ENCODE measurements around the gene RAB33A.
"Not testable (repeated sequence)": the region's sequence is repeated elsewhere in the genome, so short reads cannot be mapped to it uniquely, and the experiment has no call there.

The RAB33A gene

GRCh38 chrX:130173190-130173895 lies 1.6 kb downstream of the RAB33A start:
- DNase-seq: no peak

- no peak for DNase-seq
These were observed 2.4 kb downstream of the RAB33A start for GRCh38 chrX:130174045-130174704.

- no peak for DNase-seq
These were observed 3.2 kb downstream of the RAB33A start for GRCh38 chrX:130174937-130175336.

- DNase-seq: no peak
These were observed 4.6 kb downstream of the RAB33A start for GRCh38 chrX:130176354-130176776.

- DNase-seq: no peak
These were observed 5.2 kb downstream of the RAB33A start for GRCh38 chrX:130176942-130177341.

- no peak for DNase-seq
These were observed 7.4 kb downstream of the RAB33A start for GRCh38 chrX:130179170-130179569.

- DNase-seq: no peak
These were observed 7.9 kb downstream of the RAB33A start for GRCh38 chrX:130179579-130180215.

GRCh38 chrX:130184168-130184567 lies 12.4 kb downstream of the RAB33A start:
- no peak for DNase-seq

- DNase-seq: no peak
These were observed 13.1 kb downstream of the RAB33A start for GRCh38 chrX:130184857-130185256.

GRCh38 chrX:130186651-130187050 lies 14.9 kb downstream of the RAB33A start:
- no peak for DNase-seq

- no peak for DNase-seq
These were observed 19.0 kb downstream of the RAB33A start for GRCh38 chrX:130190801-130191200.

- DNase-seq: no peak
These were observed 24.7 kb downstream of the RAB33A start for GRCh38 chrX:130196466-130196865.

- no peak for DNase-seq
These were observed 25.7 kb downstream of the RAB33A start for GRCh38 chrX:130197464-130197863.

GRCh38 chrX:130204647-130205046 lies 32.9 kb downstream of the RAB33A start:
- no peak for DNase-seq

- DNase-seq: no peak
These were observed 39.8 kb downstream of the RAB33A start for GRCh38 chrX:130211415-130212186.

GRCh38 chrX:130212371-130212770 lies 40.6 kb downstream of the RAB33A start:
- DNase-seq: no peak

- no peak for DNase-seq
These were observed 41.6 kb downstream of the RAB33A start for GRCh38 chrX:130213376-130213775.

GRCh38 chrX:130216320-130216719 lies 44.6 kb downstream of the RAB33A start:
- no peak for DNase-seq

- no peak for DNase-seq
These were observed 53.0 kb downstream of the RAB33A start for GRCh38 chrX:130224810-130225209.

GRCh38 chrX:130228871-130229270 lies 57.1 kb downstream of the RAB33A start:
- no peak for DNase-seq

GRCh38 chrX:130231184-130231583 lies 59.4 kb downstream of the RAB33A start:
- not testable (repeated sequence) for DNase-seq

All from DMS153 (cell line).